Left forelimb (tissue), 1 donor: ENCODE measurements around the gene FAM114A1.

Experiments used
- DNase-seq: peaks from one replicate; pipeline ENCODE4 v3.0.0-alpha.2; 2018; ENCODE audit warnings: low spot score

Gene FAM114A1

GRCh38 chr4:38867478-38868058, at the start of gene FAM114A1:
TSS of gene FAM114A1 (plus strand) at chr4:38867806. CDS start at chr4:38878079, 10,273 bp downstream.
- peak; percentile 93 for DNase-seq

GRCh38 chr4:38818441-38818976, 49.1 kb upstream of the FAM114A1 start:
- no peak for DNase-seq

- DNase-seq, result no peak
Measured at GRCh38 chr4:38819569-38819968, 48.0 kb upstream of the FAM114A1 start.

- DNase-seq, result no peak
Measured at GRCh38 chr4:38820329-38821061, 47.1 kb upstream of the FAM114A1 start.

- no peak for DNase-seq
Measured at GRCh38 chr4:38821739-38822138, 45.9 kb upstream of the FAM114A1 start.

- no peak for DNase-seq
Measured at GRCh38 chr4:38822748-38823303, 44.8 kb upstream of the FAM114A1 start.

- DNase-seq, result no peak
Measured at GRCh38 chr4:38823766-38824165, 43.8 kb upstream of the FAM114A1 start.

- no peak for DNase-seq
Measured at GRCh38 chr4:38829237-38829636, 38.4 kb upstream of the FAM114A1 start.

GRCh38 chr4:38831653-38832052, 36.0 kb upstream of the FAM114A1 start:
- DNase-seq, result no peak

GRCh38 chr4:38832206-38832605, 35.4 kb upstream of the FAM114A1 start:
- no peak for DNase-seq

GRCh38 chr4:38832624-38833528, 34.7 kb upstream of the FAM114A1 start:
- DNase-seq, result no peak

- DNase-seq, result no peak
Measured at GRCh38 chr4:38834570-38834969, 33.0 kb upstream of the FAM114A1 start.

GRCh38 chr4:38837334-38837733, 30.3 kb upstream of the FAM114A1 start:
- no peak for DNase-seq

GRCh38 chr4:38837849-38838248, 29.8 kb upstream of the FAM114A1 start:
- DNase-seq, result no peak

- DNase-seq, result no peak
Measured at GRCh38 chr4:38842994-38843393, 24.6 kb upstream of the FAM114A1 start.

- DNase-seq, result no peak
Measured at GRCh38 chr4:38846015-38846414, 21.6 kb upstream of the FAM114A1 start.

GRCh38 chr4:38855466-38855865, 12.1 kb upstream of the FAM114A1 start:
- DNase-seq, result no peak

GRCh38 chr4:38856046-38856445, 11.6 kb upstream of the FAM114A1 start:
- no peak for DNase-seq

GRCh38 chr4:38856524-38857337, 10.9 kb upstream of the FAM114A1 start, which contains the start of gene TLR6:
TSS of gene TLR6 (minus strand) at chr4:38856817. CDS start at chr4:38829473, 27,344 bp downstream.
- DNase-seq, result no peak

GRCh38 chr4:38857354-38858096, 10.1 kb upstream of the FAM114A1 start:
- no peak for DNase-seq

- no peak for DNase-seq
Measured at GRCh38 chr4:38858097-38858420, 9.5 kb upstream of the FAM114A1 start.
